ENCODE data around the gene ZNF33B. TPM values are rescaled to one million over a fixed set of nuclear protein-coding genes. Genes with fewer than 3 reads are reported as not detected.
"Not testable (repeated sequence)": the region's sequence is repeated elsewhere in the genome, so short reads cannot be mapped to it uniquely, and the experiment has no call there.

Gene ZNF33B
- total RNA-seq, 2 experiments from 2014 or later = 18.6 to 22.8 TPM

- POLR2A ChIA-PET = no interaction called here
- peaks cover 73% of the 10 kb centered on the region for H3K36me3 Mint-ChIP-seq (ENCODE audit: low read depth)
- DNase-seq (no peak), ATAC-seq (no peak)
- H3K27me3 Mint-ChIP-seq (ENCODE audit: low read depth) = no peaks in the 10 kb centered on the region
- H3K4me1 Mint-ChIP-seq (ENCODE audit: low read depth) = no peaks in the 10 kb centered on the region
- peaks cover 71% of the 10 kb centered on the region for H3K9me3 Mint-ChIP-seq (ENCODE audit: insufficient read depth)
- no peak overlapping the region for H3K27ac Mint-ChIP-seq
- no peak overlapping the region for H3K4me3 Mint-ChIP-seq
- CTCF ChIA-PET = no interaction called here
Measured at GRCh38 chr10:42596196-42596595, 42.2 kb downstream of the ZNF33B start.

- Mint-ChIP-seq H3K27ac (no peak overlapping the region), H3K9me3 (ENCODE audit: insufficient read depth) (peaks cover 78% of the 10 kb centered on the region), H3K36me3 (ENCODE audit: low read depth) (peaks cover 79% of the 10 kb centered on the region), H3K4me3 (no peak overlapping the region), H3K27me3 (ENCODE audit: low read depth) (no peaks in the 10 kb centered on the region), H3K4me1 (ENCODE audit: low read depth) (no peaks in the 10 kb centered on the region)
- ATAC-seq (no peak), DNase-seq (no peak)
- ChIA-PET POLR2A (no interaction called here), CTCF (no interaction called here)
Measured at GRCh38 chr10:42594246-42594650, 44.1 kb downstream of the ZNF33B start.

GRCh38 chr10:42593284-42593683, 45.1 kb downstream of the ZNF33B start:
- POLR2A ChIA-PET = no interaction called here
- peaks cover 77% of the 10 kb centered on the region for H3K9me3 Mint-ChIP-seq (ENCODE audit: insufficient read depth)
- H3K4me3 Mint-ChIP-seq = no peak overlapping the region
- CTCF ChIA-PET = no interaction called here
- H3K36me3 Mint-ChIP-seq (ENCODE audit: low read depth) = peaks cover 78% of the 10 kb centered on the region
- DNase-seq (no peak), ATAC-seq (no peak)
- no peaks in the 10 kb centered on the region for H3K4me1 Mint-ChIP-seq (ENCODE audit: low read depth)
- H3K27me3 Mint-ChIP-seq (ENCODE audit: low read depth) = no peaks in the 10 kb centered on the region
- H3K27ac Mint-ChIP-seq = no peak overlapping the region

- Mint-ChIP-seq H3K36me3 (ENCODE audit: low read depth) (peaks cover 31% of the 10 kb centered on the region), H3K9me3 (ENCODE audit: insufficient read depth) (peaks cover 10% of the 10 kb centered on the region), H3K27ac (no peak overlapping the region), H3K4me1 (ENCODE audit: low read depth) (no peaks in the 10 kb centered on the region), H3K27me3 (ENCODE audit: low read depth) (no peaks in the 10 kb centered on the region), H3K4me3 (no peak overlapping the region)
- ChIA-PET POLR2A (no interaction called here), CTCF (no interaction called here)
- no peak for ATAC-seq
- no peak for DNase-seq
Measured at GRCh38 chr10:42583828-42584227, 54.5 kb downstream of the ZNF33B start.

GRCh38 chr10:42578019-42578418, 60.4 kb downstream of the ZNF33B start:
- ChIA-PET CTCF (no interaction called here), POLR2A (no interaction called here)
- no peak for ATAC-seq
- Mint-ChIP-seq H3K4me1 (ENCODE audit: low read depth) (no peaks in the 10 kb centered on the region), H3K4me3 (no peak overlapping the region), H3K27me3 (ENCODE audit: low read depth) (no peaks in the 10 kb centered on the region), H3K9me3 (ENCODE audit: insufficient read depth) (no peaks in the 10 kb centered on the region), H3K27ac (no peak overlapping the region), H3K36me3 (ENCODE audit: low read depth) (peaks cover 3% of the 10 kb centered on the region)
- DNase-seq = no peak

- POLR2A ChIA-PET = no interaction called here
- H3K4me3 Mint-ChIP-seq = no peak overlapping the region
- no peaks in the 10 kb centered on the region for H3K4me1 Mint-ChIP-seq (ENCODE audit: low read depth)
- peaks cover 7% of the 10 kb centered on the region for H3K9me3 Mint-ChIP-seq (ENCODE audit: insufficient read depth)
- H3K36me3 Mint-ChIP-seq (ENCODE audit: low read depth) = no peaks in the 10 kb centered on the region
- CTCF ChIA-PET = no interaction called here
- H3K27ac Mint-ChIP-seq = no peak overlapping the region
- ATAC-seq (no peak), DNase-seq (no peak)
- H3K27me3 Mint-ChIP-seq (ENCODE audit: low read depth) = no peaks in the 10 kb centered on the region
Measured at GRCh38 chr10:42576338-42576737, 62.0 kb downstream of the ZNF33B start.

GRCh38 chr10:42574336-42574735, 64.0 kb downstream of the ZNF33B start:
- Mint-ChIP-seq H3K9me3 (ENCODE audit: insufficient read depth) (peaks cover 13% of the 10 kb centered on the region), H3K4me1 (ENCODE audit: low read depth) (no peaks in the 10 kb centered on the region), H3K4me3 (no peak overlapping the region), H3K27me3 (ENCODE audit: low read depth) (no peaks in the 10 kb centered on the region), H3K27ac (no peak overlapping the region), H3K36me3 (ENCODE audit: low read depth) (no peaks in the 10 kb centered on the region)
- DNase-seq (no peak), ATAC-seq (no peak)
- ChIA-PET CTCF (no interaction called here), POLR2A (no interaction called here)

- Mint-ChIP-seq H3K9me3 (ENCODE audit: insufficient read depth) (no peaks in the 10 kb centered on the region), H3K27ac (no peak overlapping the region), H3K27me3 (ENCODE audit: low read depth) (peaks cover 3% of the 10 kb centered on the region), H3K4me1 (ENCODE audit: low read depth) (peaks cover 11% of the 10 kb centered on the region), H3K4me3 (no peak overlapping the region), H3K36me3 (ENCODE audit: low read depth) (peaks cover 5% of the 10 kb centered on the region)
- ATAC-seq (no peak), DNase-seq (no peak)
- POLR2A ChIA-PET = no interaction called here
- CTCF ChIA-PET = no interaction called here
Measured at GRCh38 chr10:42556931-42557330, 81.4 kb downstream of the ZNF33B start.

- not testable (repeated sequence) for H3K9me3 Mint-ChIP-seq (ENCODE audit: insufficient read depth); H3K27ac Mint-ChIP-seq; ATAC-seq; H3K27me3 Mint-ChIP-seq (ENCODE audit: low read depth); DNase-seq
- ChIA-PET CTCF (interaction anchor here (0.8 kb wide), 1 partner anchor 199 kb away, joined by 3 read pairs; no protein-coding TSS in a partner anchor), POLR2A (interaction anchor here (0.8 kb wide), 1 partner anchor 229 kb away, joined by 3 read pairs; the partner anchor contains the start of gene BMS1)
- H3K4me3 Mint-ChIP-seq = peak overlapping the region; percentile 98
- H3K4me1 Mint-ChIP-seq (ENCODE audit: low read depth) = peaks cover 28% of the 10 kb centered on the region
- peaks cover 33% of the 10 kb centered on the region for H3K36me3 Mint-ChIP-seq (ENCODE audit: low read depth)
Measured at GRCh38 chr10:42553576-42553975, 84.8 kb downstream of the ZNF33B start.

DNA sequence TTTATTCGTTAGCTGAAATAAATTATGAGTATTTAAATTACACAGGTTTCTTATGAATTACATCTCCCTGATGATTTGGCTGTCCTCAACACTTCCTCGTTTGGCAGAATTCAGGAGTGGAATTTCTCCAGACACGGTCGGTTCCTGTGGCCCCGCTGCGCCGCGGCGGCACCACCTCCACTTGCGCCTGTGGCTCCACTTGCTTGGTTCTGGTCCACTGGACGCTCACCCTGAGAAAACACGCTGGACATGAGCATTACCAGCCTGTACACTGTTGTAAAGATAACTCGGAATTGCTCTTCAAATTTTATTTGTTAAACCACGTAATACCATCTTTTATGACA, 85.3 kb downstream of the ZNF33B start:
- Mint-ChIP-seq H3K27me3 (ENCODE audit: low read depth) (peaks cover 3% of the 10 kb centered on the region), H3K27ac (peak overlapping the region; percentile 95), H3K9me3 (ENCODE audit: insufficient read depth) (peaks cover 7% of the 10 kb centered on the region), H3K36me3 (ENCODE audit: low read depth) (peaks cover 36% of the 10 kb centered on the region), H3K4me3 (peak overlapping the region; percentile 98), H3K4me1 (ENCODE audit: low read depth) (peaks cover 29% of the 10 kb centered on the region)
- ChIA-PET CTCF (no interaction called here), POLR2A (no interaction called here)
- DNase-seq = no peak
- peak; percentile 11 for ATAC-seq

DNA sequence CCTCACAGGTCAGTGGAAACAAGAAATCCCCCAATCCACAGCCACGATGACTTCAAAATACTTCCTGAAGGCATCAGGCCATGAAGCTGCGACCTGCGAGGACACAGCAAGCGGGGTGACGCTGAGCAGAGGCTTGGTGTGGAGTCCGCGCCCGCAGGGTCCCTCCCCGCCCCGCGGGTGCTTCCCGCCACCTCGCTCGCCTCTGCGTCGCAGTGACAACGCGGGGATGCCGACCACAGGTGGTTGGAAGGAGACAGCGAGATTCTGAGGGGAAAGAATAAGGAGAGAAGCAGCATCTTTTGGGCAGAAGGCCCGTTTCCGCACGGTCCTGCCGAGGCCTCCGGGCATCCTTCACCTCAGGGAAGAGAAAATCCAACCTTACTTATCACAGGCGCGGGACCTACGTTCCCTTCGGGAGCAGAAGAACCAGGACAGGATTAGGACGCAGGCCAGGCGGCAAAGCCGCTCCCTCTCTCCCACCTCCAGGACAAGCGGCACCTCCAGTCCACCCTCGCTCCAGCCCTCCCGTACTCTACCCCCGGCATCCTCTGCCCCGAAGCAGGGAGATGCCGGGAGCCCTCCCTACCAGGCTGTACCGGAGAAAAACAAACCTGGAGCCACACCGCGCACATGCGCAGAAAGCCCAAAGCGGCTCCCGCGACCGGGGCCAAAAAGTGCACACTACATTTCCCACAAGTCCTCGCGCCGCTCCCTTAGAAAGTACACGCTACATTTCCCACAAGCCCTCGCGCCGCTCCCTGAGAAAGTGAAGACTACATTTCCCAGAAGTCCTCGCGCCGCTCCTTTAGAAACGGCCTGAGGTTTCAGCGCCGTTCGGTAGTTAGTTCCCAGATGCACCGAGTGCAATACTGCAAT, 85.9 kb downstream of the ZNF33B start:
- ChIA-PET POLR2A (interaction anchor here (0.7 to 1.0 kb wide), 2 partner anchors 230 to 587 kb away, joined by 3 read pairs; partner anchors contain the start of gene BMS1), CTCF (no interaction called here)
- H3K36me3 Mint-ChIP-seq (ENCODE audit: low read depth) = peaks cover 41% of the 10 kb centered on the region
- peaks cover 3% of the 10 kb centered on the region for H3K27me3 Mint-ChIP-seq (ENCODE audit: low read depth)
- H3K27ac Mint-ChIP-seq = peak overlapping the region; percentile 95
- peak overlapping the region; percentile 98 for H3K4me3 Mint-ChIP-seq
- ATAC-seq (peak; percentile 93), DNase-seq (peak; percentile 97)
- H3K4me1 Mint-ChIP-seq (ENCODE audit: low read depth) = peaks cover 35% of the 10 kb centered on the region
- H3K9me3 Mint-ChIP-seq (ENCODE audit: insufficient read depth) = peaks cover 7% of the 10 kb centered on the region

- ChIA-PET CTCF (no interaction called here), POLR2A (interaction anchor here (0.7 to 1.0 kb wide), 2 partner anchors 231 to 587 kb away, joined by 3 read pairs; partner anchors contain the start of gene BMS1)
- H3K4me3 Mint-ChIP-seq = peak overlapping the region; percentile 98
- H3K36me3 Mint-ChIP-seq (ENCODE audit: low read depth) = peaks cover 49% of the 10 kb centered on the region
- peaks cover 3% of the 10 kb centered on the region for H3K27me3 Mint-ChIP-seq (ENCODE audit: low read depth)
- peaks cover 7% of the 10 kb centered on the region for H3K9me3 Mint-ChIP-seq (ENCODE audit: insufficient read depth)
- no peak for DNase-seq
- H3K27ac Mint-ChIP-seq = peak overlapping the region; percentile 95
- peaks cover 39% of the 10 kb centered on the region for H3K4me1 Mint-ChIP-seq (ENCODE audit: low read depth)
- no peak for ATAC-seq
Measured at GRCh38 chr10:42551582-42552187, 86.7 kb downstream of the ZNF33B start.
